GM18858 (cell line): ENCODE results near the gene VDAC2.

ENCODE experiments used
- ATAC-seq: cut with Tn5 transposase; IDR thresholded peaks from one replicate; pipeline ENCODE4 v1.9.1; 2021; ENCODE audit not compliant: unreplicated experiment

VDAC2 gene

GRCh38 chr10:75229971-75230370 is 19.4 kb downstream of the VDAC2 start:
- no peak for ATAC-seq

GRCh38 chr10:75230600-75231038 is 20.0 kb downstream of the VDAC2 start:
- ATAC-seq: peak; percentile 47

GRCh38 chr10:75231672-75232581 is 21.3 kb downstream of the VDAC2 start:
- no peak for ATAC-seq

- ATAC-seq: no peak
Observed at GRCh38 chr10:75233444-75234016, 22.9 kb downstream of the VDAC2 start.

- peak; percentile 21 for ATAC-seq
Observed at GRCh38 chr10:75234017-75234682, 23.6 kb downstream of the VDAC2 start.

GRCh38 chr10:75234683-75235374 is 24.2 kb downstream of the VDAC2 start:
- no peak for ATAC-seq

- peak; percentile 77 for ATAC-seq
Observed at GRCh38 chr10:75235375-75236177, 25.0 kb downstream of the VDAC2 start, which contains the start of gene COMTD1. TSS of gene COMTD1 (minus strand) at chr10:75235957. CDS start at chr10:75235928, 29 bp downstream.

- no peak for ATAC-seq
Observed at GRCh38 chr10:75236178-75236825, 25.7 kb downstream of the VDAC2 start.

- ATAC-seq: no peak
Observed at GRCh38 chr10:75238182-75239095, 27.8 kb downstream of the VDAC2 start.

GRCh38 chr10:75239096-75239790 is 28.6 kb downstream of the VDAC2 start:
- no peak for ATAC-seq

- ATAC-seq: no peak
Observed at GRCh38 chr10:75240329-75241076, 29.9 kb downstream of the VDAC2 start.

GRCh38 chr10:75243426-75243825 is 32.8 kb downstream of the VDAC2 start:
- no peak for ATAC-seq

GRCh38 chr10:75244487-75245353 is 34.1 kb downstream of the VDAC2 start:
- no peak for ATAC-seq

GRCh38 chr10:75245354-75246250 is 35.0 kb downstream of the VDAC2 start:
- no peak for ATAC-seq

- ATAC-seq: no peak
Observed at GRCh38 chr10:75246506-75246905, 35.9 kb downstream of the VDAC2 start.
